Activated naive CD8-positive, alpha-beta T cell treated with anti-CD3 and anti-CD28 coated beads, Interleukin-2, amount 50 U/mL, for 16 hours (primary cell): ENCODE data around the gene SV2A.
A peak's percentile ranks its signal among the peaks of the same experiment; 100 is the strongest.
"Not testable (repeated sequence)": the region's sequence is repeated elsewhere in the genome, so short reads cannot be mapped to it uniquely, and the experiment has no call there.

Experiments used
- DNase-seq: peaks from one replicate; pipeline ENCODE4 v3.0.0-alpha.2; 2020; ENCODE audit warnings: low read depth, low spot score

The SV2A gene

DNA sequence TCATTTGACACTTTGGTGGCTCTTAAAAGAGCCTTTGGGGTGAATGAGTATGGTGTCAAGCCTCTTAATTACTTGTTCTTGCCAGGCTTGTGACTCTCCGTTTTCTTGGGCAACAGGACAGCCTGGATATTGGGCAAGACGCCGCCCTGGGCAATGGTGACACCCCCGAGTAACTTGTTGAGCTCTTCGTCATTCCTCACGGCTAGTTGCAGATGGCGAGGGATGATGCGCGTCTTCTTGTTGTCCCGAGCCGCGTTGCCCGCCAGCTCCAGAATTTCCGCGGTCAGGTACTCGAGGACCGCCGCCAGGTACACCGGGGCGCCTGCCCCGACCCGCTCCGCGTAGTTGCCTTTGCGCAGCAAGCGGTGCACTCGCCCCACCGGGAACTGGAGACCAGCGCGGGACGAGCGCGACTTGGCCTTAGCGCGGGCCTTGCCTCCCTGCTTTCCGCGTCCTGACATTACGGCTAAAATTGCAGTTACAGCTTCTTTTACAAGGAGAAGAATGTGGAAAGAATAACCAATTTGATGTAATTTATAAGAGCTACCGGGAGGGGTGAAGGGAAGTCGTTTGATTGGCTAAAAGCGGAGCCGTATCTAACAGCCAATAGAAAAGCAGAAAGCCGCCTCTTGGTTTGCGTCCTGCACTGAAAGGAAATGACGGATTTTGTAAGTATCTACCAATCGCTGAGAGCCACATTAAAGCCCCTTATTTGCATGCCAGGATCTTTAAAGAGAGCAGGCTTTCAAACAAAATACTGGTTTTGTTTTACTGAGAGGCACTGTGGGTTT, 30.0 kb downstream of the SV2A start:
- DNase-seq, result no peak

DNA sequence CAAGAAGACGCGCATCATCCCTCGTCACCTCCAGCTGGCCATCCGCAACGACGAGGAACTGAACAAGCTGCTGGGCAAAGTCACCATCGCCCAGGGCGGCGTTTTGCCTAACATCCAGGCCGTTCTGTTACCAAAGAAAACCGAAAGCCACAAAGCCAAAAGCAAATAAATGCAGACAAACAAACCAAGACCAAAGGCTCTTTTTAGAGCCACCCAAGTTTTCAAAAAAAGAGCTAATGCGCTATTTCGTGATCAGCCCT, 30.5 kb downstream of the SV2A start:
- DNase-seq, result not testable (repeated sequence)

DNA sequence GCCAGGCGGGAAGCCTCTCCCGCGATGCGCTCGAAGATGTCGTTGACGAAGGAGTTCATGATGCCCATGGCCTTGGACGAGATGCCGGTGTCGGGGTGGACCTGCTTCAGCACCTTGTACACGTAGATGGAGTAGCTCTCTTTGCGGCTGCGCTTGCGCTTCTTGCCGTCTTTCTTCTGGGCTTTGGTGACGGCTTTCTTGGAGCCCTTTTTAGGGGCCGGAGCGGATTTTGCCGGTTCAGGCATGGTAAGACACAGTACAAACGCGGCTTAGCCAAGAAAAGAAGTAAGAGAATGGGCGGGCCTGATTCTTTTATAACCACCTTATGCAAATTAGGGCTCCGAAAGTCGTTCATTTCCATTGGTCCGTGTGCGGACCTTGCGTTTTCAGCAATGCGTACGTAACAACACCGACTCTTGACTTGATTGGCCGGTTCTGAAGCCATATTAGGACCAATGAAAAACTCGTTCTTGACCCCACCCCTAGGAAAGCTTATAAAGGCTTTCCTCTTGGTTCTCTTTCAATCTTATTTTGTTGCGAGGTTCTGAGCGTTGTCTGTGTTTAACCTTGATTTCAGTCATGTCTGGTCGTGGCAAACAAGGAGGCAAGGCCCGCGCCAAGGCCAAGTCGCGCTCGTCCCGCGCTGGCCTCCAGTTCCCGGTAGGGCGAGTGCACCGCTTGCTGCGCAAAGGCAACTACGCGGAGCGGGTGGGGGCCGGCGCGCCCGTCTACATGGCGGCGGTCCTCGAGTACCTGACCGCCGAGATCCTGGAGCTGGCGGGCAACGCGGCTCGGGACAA, 31.0 kb downstream of the SV2A start:
- DNase-seq, result peak; percentile 65

DNA sequence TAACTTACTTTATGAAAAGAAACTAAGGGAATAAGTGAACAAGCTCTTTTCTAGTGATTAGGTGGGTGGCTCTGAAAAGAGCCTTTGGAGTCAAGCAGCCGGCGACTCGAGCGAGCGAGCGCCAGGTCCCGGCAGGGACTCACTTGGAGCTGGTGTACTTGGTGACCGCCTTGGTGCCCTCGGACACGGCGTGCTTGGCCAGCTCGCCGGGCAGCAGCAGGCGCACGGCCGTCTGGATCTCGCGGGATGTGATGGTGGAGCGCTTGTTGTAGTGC, 31.6 kb downstream of the SV2A start:
- not testable (repeated sequence) for DNase-seq

DNA sequence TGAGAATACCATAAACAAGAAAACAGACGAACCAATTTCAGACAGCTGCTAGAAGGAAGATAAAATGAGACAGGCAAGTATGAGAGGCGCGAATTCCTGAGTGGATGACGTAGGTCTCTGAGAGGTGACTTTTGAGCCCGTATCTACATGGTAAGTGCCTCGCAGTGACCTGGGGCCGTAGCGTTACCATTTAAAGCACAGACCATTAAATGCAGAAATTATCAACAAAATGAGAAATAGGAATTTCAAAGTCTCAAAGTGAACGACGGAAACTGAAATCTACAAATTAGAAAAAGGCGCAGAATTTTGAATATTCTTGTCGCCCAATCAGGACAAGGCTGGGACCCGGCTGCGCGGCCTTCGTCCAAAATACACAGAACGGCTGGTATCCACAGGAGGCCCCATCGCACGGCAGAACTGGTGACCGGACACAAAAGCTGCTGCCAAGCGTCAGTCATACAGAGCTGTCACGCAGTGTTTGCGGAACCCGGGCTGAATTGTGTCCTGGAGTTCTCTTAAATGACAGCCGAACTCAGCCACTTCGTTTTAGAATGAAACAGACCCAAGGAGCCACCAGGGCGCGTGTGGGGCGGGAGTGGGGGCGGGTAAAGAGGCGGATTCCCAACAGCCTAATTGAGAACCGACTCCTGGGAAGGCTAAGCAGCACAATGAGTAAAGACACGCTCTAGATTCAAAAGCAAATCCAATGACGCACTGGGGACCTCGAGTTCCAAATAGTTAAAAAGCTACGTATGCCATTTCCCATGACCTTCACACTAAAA, 32.1 kb downstream of the SV2A start:
- DNase-seq, result no peak

DNA sequence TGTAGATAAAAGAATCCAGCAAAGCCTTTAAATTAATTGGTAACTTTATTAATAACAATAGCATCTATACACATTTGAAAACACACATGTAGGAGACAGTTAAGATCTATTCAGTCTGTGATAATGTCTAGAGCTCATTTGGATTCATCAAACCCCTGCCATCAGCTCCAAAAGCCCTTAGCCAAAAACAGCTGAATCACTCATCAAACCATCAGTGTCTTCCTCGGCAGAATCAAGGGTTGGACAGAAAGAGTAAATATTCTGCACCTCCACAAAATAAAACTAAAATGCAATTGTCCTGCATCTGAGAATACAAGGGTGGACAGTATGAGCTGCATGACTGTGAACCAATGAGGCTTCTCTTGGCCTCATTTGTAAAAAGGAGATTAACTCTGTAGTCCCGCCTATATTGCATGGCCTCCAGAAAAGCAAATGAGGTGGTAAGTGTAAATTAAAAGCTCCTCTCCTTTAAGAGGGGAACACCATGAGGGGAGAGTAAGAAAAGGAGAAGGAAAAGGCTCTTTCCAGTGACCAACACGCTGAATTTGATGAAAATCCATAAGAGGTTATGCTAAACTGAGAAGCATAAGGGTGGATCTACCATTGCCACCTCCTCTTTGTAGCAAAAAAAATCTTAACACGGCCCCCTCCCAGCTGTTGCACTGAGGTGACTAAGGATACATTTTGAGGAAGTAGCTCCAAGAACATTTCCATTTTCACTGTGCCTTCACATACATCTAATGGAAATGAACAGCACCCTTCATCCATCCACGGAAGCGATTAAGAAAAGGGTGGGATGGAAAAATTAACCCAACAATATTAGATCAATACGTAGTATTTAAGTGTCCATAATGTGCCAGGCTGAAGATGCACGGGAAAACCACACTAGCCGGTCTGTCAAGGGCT, 33.0 kb downstream of the SV2A start:
- DNase-seq, result no peak

DNA sequence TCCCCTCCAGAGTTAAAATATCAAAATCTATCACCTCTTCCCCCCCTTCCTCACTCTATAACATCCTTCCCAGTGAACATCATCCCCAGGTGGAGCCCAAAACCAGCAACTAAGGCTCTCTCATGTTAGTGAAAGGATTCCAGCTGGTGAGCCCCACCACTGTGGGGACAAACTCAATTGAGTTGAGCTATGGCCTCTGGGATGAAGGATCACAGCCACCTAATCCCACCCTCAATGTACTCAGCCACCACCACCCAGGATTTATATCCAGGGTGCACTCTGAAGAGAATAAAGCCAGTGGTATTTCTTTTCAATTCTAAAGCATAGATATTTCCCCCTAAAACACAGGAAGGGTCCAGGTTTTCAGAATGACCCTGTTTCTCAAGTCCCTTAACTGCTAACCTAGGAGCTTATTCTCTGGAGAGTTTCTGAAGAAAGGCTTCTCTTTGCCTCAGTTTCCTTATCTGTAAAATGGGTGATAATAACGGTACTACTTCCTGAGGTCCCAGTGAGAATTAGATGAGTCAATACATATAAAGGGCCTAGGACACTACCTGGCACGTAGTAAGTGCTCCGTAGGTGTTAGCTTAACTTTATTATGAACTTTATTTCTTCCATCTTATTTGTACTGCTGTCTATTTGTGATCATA, 33.9 kb downstream of the SV2A start:
- DNase-seq, result no peak

DNA sequence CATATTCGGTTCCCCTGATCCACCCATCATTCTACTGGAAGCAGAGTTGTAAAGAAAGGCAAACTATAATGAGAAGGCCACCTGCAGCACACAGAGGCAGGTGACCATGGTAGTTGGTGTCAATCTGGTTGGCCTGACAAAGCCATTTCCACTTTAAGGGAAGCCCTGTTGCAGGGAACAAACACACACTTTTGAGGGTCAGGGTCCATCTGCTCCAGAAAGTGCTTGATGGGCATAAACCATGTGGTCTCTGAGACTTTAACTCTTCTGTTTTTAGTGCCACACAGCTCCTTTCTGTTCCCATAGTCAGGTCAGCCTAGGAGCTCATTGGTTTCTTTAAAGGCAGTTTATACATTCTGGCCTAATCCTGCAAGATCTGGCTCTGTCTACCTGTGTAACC, 35.8 kb downstream of the SV2A start:
- DNase-seq, result no peak

DNA sequence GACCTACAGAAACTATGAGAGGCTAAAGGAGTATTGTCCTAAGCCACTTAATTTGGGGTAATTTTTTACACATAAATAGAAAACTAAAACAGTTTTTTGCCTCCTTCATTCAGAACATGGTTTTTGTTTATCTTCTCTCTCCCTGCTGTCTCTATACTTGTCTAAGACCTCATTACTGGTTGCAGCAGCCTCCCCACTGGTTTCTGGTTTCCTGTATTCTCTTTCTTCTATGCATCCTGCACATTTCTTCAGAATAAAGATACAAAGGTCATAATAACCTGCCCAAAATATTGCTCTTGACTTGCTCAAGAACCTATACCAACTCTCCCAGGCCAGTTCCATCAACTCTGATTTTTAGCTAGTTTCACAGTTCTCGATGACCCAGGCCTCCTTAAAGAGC, 38.1 kb downstream of the SV2A start:
- DNase-seq, result no peak

DNA sequence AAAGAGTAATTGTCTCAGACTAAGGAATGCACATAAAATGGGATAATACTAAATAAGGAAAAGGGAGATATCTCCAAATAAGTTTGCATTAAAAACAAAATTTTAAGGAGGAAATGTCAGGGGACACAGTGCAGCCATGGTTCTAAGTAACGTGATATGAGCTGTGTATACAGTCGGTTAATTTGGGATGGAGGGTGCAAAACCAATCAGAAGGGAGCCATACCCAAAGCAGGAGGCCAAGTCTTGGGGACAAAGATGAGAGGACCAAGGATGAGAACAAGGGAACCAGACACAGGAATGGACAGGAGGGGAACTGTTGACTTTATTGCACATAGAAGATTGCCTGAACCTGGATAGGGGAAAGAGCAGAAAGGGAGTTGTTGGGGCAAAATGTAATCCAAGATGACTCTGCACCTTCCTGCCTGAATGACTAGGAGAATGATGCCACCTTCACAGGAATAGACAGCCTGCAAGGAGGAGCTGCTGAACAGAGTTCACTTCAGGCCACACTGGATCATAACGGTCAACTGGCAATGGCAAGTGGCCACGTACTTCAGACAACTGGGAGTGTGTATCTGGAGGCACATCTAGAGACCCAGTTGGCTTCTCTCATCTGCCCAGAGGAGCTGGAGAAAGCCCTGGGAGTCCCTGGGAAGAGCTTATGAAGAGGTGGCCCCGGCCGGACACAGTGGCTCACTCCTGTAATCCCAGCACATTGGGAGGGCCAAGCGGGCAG, 40.3 kb downstream of the SV2A start:
- DNase-seq, result no peak

DNA sequence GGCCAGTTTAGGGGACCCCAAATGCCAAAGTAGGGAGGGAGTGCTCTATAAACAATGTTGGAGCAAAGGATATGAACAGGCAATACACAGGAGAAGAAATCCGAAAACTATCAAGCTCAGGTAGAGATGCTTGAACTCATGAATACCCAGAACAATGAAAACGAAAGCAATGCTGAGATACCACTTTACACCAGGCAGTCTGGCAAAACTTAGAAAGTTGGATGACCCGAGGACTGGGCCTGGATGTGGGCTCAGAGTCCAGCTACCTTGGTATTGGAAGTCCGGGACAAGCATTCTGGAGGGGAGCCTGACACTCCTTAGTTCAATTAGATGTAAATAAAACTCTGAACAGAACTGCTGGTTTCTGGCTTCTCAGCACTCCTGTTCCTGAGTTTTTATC, 44.6 kb downstream of the SV2A start:
- DNase-seq, result not testable (repeated sequence)

DNA sequence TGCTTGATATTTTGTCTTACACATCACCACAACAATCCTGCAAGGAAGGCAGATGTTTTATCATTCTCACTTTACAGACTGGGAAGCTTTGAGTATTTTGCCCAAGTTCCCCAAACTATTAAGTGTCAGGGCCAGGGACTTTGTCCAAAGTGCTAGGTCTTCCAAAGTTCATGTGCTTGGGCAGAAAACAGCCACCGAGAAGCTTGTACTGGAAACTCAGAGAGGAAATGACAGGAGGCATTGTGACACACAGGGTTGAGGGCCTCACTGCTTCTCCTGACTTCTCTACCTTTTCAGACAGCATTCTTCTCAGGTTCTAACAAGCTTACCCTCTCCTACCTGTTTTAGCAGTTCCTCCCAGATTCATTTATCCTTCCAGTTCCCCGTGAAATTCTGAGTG, 50.8 kb downstream of the SV2A start:
- not testable (repeated sequence) for DNase-seq

DNA sequence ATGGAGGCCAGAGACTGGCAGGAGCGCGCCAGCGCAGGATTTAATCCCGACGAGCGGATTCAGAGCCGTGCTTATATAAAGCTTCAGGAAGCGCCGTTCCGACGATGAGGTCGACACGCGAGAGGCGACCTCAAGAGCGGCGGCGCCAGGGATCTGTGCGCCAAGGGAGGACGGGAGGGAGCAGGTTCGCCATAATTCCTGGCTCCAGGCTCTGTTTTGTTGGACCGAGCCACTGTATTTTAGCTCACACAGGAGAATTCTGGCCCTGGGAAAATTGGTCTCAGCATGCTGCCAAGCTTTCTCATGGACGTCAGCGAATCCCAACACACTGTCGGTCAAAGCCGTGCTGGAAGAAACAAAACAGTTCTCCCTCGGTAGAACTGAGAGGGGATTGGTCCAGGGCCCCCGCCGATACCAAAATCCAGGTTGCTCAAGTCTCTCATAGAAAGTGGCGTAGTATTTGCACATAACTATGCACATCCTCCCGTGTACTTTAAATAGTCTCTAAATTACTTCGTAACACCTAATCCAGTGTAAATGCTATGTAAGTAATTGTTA, 56.1 kb downstream of the SV2A start:
- not testable (repeated sequence) for DNase-seq

DNA sequence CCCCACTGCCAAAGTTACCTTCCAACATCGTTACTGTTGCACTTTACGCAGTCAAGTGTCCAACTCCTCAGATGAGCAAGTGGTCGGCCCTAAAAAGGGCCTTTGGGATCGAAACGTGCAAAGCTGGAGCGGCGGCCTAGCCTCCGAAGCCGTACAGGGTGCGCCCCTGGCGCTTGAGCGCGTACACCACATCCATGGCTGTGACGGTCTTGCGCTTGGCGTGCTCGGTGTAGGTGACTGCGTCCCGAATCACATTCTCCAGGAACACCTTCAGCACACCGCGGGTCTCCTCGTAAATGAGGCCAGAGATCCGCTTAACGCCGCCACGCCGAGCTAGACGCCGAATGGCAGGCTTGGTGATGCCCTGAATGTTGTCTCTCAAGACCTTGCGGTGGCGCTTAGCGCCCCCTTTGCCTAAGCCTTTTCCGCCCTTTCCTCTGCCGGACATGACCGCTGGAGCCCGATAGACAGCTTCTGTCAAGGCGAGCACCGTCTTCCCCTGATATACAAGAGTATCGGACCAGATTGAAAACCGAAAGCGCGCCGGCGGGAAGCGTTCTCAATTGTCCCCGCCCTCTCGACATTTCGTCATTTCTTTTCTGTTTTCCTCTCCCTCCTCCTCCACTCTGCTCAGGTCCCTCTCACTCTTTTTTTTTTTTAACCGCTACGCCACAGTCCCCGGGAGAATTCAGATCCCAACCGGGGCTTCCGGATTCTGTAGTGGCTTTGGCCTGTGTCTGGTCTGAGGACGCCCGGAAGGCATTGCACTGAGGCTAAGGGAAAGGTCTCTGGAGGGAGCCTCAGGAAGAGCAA, 56.8 kb downstream of the SV2A start:
- DNase-seq, result not testable (repeated sequence)

DNA sequence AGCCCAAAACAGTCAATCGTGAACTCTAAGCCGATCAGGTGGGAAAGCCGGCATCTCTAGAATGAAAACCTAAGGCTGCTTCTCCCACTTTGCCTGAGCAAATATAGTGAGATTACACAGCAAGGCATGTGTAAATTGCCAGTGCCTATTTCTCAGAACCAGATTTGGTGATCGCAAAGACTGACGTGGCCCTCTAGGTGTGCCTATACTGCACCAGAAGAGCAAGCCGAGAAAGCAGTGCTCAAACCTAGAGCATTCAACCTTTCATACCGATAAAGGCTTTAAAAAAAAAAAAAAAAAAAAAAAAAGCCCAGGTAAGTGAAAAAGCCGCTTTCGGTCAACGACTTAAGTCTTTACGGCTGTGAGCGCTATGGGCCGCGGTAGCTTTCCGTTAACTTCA, 57.4 kb downstream of the SV2A start:
- not testable (repeated sequence) for DNase-seq
